SHP77 (cell line): ENCODE data around the gene GOLGA8A.
"Not testable (repeated sequence)": the region's sequence is repeated elsewhere in the genome, so short reads cannot be mapped to it uniquely, and the experiment has no call there.

ENCODE experiments used
- DNase-seq, 2 experiments: peaks; one replicate each; lab custom pipeline; 2025; lab: John Stamatoyannopoulos, UW

The GOLGA8A gene

DNA sequence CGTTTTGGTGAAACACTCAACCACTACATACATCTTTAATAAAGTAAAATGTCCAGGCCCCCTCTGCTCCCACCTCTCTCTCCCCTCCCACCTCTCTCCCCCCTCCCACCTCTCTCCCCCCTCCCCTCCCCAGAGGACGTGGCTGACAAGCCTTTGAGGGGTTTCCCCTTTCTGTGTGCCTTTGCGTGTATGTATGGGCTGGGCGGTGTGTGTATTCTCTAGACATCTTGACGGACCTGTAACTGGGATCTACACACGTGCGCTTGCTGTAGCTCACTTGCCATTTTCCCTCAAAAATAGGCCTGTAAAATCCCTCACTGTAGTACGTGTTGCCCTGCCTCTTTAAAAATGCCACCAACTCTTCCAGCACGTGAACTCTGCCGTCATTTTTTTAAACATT is 28.6 kb downstream of the GOLGA8A start:
- DNase-seq: not testable (repeated sequence)

DNA sequence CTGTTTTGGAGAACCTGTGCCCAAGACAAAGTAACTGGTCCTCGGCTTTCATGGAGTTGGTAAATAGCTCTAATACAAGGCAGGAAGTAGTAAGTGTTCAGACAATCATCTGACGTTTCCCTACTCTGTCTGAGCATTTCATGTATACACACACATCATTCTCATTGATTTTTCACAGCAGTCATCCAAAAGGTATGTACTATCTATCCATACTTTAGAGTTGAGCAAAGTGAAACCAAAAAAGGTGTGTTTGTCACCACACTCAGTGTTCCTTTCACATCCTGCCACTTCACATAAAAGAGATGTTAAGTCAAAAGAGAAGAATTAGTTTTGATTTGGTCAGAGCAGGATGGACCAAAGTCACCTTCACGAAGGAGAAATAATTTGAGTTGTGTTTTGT is 33.7 kb downstream of the GOLGA8A start:
- DNase-seq: not testable (repeated sequence)

GRCh38 chr15:34403160-34403598 is 34.4 kb downstream of the GOLGA8A start:
- DNase-seq: not testable (repeated sequence)

DNA sequence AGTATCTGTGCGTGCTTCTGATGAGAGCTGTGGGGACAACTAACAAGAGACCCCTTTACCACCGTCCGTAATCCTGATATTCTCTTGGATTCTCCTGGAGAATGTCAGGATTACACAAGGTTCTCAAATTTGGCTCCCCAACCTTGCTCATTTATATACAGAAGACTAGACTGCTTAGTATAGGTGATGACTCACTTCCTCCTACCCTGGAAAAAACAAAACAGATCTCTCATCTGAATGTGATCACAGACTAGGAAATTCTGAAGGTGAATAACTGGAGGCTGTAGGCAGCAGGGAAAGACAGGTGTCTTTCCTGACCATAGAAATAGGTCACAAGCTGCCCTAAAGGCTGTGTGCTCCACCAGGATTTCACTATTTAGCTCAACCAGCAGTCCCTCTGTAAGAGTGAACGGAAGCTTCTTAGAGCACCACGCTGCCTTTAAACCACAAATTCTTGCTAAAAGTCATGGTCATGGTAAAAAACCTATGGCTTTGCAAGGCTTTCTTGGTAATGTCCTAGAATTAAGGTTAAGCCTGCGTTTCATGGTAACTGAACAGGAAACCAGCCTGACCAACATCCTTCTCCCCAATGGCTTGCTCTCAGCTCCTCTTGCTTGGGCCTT is 39.9 kb downstream of the GOLGA8A start:
- not testable (repeated sequence) for DNase-seq

- not testable (repeated sequence) for DNase-seq
Measured at GRCh38 chr15:34392981-34393380, 44.6 kb downstream of the GOLGA8A start.

DNA sequence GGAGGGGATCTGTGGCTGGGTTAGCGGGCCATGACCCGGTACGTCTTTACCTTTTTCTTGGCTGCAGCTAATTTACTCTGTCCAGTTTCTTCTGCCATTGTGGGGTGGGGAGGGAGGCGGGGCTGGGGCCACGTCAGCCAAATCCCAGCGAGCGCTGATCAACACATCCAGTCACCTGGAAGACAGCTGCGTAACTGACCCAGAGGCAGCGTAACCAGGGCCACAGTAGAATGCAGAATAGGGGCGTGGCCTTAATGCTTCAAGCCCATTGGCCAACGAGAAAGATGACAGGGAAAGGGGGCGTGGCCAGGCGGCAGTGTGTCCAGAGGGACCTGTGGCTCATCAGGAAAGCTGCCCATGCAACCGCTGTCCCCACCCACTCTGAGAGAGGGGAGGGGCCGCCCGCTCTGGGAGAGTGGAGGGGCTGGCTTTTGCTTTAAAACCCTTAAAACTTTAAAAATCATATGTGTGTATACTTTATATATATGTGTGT is 48.0 kb downstream of the GOLGA8A start:
- not testable (repeated sequence) for DNase-seq
